K562 (cell line): ENCODE data around the gene MPND. TPM values are rescaled to one million over a fixed set of nuclear protein-coding genes. Genes with fewer than 3 reads are reported as not detected.

Experiments used
- ELF2 ChIP-seq: fragments of 250-450 bp; sonication (Bioruptor Pico); IDR thresholded peaks from 2 replicates; pipeline ENCODE4 v1.5.0; 2021; ENCODE audit warnings: mild to moderate bottlenecking
- MTA3 ChIP-seq: fragments of 450-650 bp; formaldehyde crosslinking; IDR thresholded peaks from 2 replicates; pipeline ENCODE4 v1.6.1; 2017; ENCODE audit warnings: mild to moderate bottlenecking, borderline replicate concordance
- RCOR1 ChIP-seq, 2 experiments: IDR thresholded peaks; 2 replicates each; pipeline ENCODE4 v1.6.1; 2012; ENCODE audit warnings: low read depth in 2 of 2, low read length in 2 of 2, borderline replicate concordance in 1 of 2, improper control_type of control experiment in 1 of 2
- SMAD4 ChIP-seq: fragments of 250-450 bp; sonication (Bioruptor Pico); conservative IDR thresholded peaks from 2 replicates; pipeline ENCODE4 v1.8.0; 2021; ENCODE audit warnings: inconsistent platforms, mild to moderate bottlenecking, moderate library complexity
- TEAD4 ChIP-seq, 2 experiments: sonication (generic) in 1 of 2; formaldehyde crosslinking in 1 of 2; IDR thresholded peaks; 2 replicates each; pipeline versions ENCODE4 v1.6.1 to v1.8.0; 2012 to 2022; ENCODE audit warnings: borderline replicate concordance in 1 of 2, inconsistent platforms in 1 of 2, low read length in 1 of 2, mild to moderate bottlenecking in 1 of 2, missing genetic modification reagents in 1 of 2
- polyA plus RNA-seq, 8 experiments: library from polyadenylated mRNA; depleted of rRNA in 4 of 8; stranded (reverse) in 5 of 8; unstranded in 3 of 8; fragments of >200 nt; fragmentation: Nextera tagmentation in 2 of 8; fragmentation: Illumina TruSeq in 1 of 8; extraction: Ambion mirVana in 2 of 8; extraction: Trizol in 1 of 8; gene quantifications; 2 replicates each; pipeline versions ENCODE4 v1.2.1 to v1.2.3, GENCODE V29; 2011 to 2014; ENCODE audit warnings: inconsistent platforms in 1 of 8, missing spikeins in 1 of 8
- total RNA-seq, 7 experiments: library from RNA; depleted of rRNA in 6 of 7; stranded (reverse); fragments of >200 nt in 6 of 7; fragmentation: Illumina TruSeq in 2 of 7; extraction: Trizol in 2 of 7; gene quantifications; 2 replicates each; pipeline versions ENCODE4 v1.2.1 to v1.2.3, GENCODE V29; 2011 to 2021; ENCODE audit warnings: low replicate concordance in 1 of 7
- TF ChIP-seq, protein P1 (sequence below), 3 experiments: fragments of 200-800 bp in 1 of 3; fragments of 250-450 bp in 1 of 3; fragments of 450-650 bp in 1 of 3; sonication (Bioruptor Pico) in 1 of 3; sonication (Bioruptor generic) in 1 of 3; formaldehyde crosslinking in 1 of 3; IDR thresholded peaks; 2 replicates each; pipeline versions ENCODE4 v1.6.1 to v1.8.0; 2016 to 2022; ENCODE audit warnings: mild to moderate bottlenecking in 2 of 3, missing genetic modification characterization in 2 of 3, missing compliant biosample characterization in 1 of 3, moderate library complexity in 1 of 3
- TF ChIP-seq, protein P2 (sequence below): fragments of 250-450 bp; sonication (Bioruptor Pico); IDR thresholded peaks from 2 replicates; pipeline ENCODE4 v1.5.0; 2021
- TF ChIP-seq, protein P3 (sequence below): fragments of 450-650 bp; IDR thresholded peaks from 2 replicates; pipeline ENCODE4 v1.6.1; 2016; ENCODE audit warnings: mild to moderate bottlenecking, moderate library complexity

MPND gene
- total and polyA plus RNA-seq, 9 of the 15 experiments (the other 6 are each of a cell fraction or from before 2014, with no cell fraction given), result 0.25 to 14.0 (median 3.9) TPM

DNA sequence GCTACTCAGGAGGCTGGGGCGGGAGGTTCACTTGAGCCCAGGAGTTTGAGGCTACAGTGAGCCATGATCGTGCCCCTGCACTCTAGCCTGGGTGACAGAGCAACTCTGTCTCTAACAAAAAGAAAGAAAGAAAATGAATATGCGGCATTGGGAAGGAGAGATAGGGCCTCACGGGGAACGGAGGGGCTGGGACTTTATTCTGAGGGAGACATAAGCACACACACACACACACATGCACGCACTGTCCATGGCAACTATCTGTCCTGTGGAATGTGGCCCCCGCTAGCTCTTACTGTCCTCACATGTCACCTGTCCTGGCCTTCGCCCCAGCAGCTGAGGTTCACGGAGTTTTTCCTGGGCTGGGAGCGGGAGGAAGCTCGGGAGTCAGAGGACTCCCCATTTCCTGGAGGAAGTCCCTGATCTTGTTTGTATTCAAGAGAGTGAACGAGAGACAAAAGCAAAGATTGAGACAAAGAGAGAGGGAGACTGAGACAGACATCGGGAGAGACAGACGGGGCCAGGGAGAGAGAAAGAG, 5.4 kb upstream of the MPND start (continued):
- TF ChIP-seq, protein P1, sequence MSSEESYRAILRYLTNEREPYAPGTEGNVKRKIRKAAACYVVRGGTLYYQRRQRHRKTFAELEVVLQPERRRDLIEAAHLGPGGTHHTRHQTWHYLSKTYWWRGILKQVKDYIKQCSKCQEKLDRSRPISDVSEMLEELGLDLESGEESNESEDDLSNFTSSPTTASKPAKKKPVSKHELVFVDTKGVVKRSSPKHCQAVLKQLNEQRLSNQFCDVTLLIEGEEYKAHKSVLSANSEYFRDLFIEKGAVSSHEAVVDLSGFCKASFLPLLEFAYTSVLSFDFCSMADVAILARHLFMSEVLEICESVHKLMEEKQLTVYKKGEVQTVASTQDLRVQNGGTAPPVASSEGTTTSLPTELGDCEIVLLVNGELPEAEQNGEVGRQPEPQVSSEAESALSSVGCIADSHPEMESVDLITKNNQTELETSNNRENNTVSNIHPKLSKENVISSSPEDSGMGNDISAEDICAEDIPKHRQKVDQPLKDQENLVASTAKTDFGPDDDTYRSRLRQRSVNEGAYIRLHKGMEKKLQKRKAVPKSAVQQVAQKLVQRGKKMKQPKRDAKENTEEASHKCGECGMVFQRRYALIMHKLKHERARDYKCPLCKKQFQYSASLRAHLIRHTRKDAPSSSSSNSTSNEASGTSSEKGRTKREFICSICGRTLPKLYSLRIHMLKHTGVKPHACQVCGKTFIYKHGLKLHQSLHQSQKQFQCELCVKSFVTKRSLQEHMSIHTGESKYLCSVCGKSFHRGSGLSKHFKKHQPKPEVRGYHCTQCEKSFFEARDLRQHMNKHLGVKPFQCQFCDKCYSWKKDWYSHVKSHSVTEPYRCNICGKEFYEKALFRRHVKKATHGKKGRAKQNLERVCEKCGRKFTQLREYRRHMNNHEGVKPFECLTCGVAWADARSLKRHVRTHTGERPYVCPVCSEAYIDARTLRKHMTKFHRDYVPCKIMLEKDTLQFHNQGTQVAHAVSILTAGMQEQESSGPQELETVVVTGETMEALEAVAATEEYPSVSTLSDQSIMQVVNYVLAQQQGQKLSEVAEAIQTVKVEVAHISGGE (CRISPR knock-in tag; IDR thresholded peaks at IDR 0.05), result 0 out of 6 replicates have a peak, but pooled peaks of 1 of the 3 experiments have one; percentile 22
- peak; percentile 35; the same call in 1 of the 2 replicates for TF ChIP-seq SMAD4
- TF ChIP-seq RCOR1 (IDR thresholded peaks at IDR 0.05; ENCODE audit: borderline replicate concordance in 1 of 2, low read depth in 2 of 2, low read length in 2 of 2), result peak in 1 of 2 experiments; percentile 71; a peak in 1 of 4 replicates
- TF ChIP-seq, protein P2, sequence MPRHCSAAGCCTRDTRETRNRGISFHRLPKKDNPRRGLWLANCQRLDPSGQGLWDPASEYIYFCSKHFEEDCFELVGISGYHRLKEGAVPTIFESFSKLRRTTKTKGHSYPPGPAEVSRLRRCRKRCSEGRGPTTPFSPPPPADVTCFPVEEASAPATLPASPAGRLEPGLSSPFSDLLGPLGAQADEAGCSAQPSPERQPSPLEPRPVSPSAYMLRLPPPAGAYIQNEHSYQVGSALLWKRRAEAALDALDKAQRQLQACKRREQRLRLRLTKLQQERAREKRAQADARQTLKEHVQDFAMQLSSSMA (CRISPR knock-in tag), result no peak
- peak; percentile 58; the same call in 1 of the 2 replicates for TF ChIP-seq TEAD4 (IDR thresholded peaks at IDR 0.05; ENCODE audit: low read length)
- no peak for TF ChIP-seq TEAD4 (CRISPR knock-in tag; IDR thresholded peaks at IDR 0.05; ENCODE audit: borderline replicate concordance)
- TF ChIP-seq, protein P3, sequence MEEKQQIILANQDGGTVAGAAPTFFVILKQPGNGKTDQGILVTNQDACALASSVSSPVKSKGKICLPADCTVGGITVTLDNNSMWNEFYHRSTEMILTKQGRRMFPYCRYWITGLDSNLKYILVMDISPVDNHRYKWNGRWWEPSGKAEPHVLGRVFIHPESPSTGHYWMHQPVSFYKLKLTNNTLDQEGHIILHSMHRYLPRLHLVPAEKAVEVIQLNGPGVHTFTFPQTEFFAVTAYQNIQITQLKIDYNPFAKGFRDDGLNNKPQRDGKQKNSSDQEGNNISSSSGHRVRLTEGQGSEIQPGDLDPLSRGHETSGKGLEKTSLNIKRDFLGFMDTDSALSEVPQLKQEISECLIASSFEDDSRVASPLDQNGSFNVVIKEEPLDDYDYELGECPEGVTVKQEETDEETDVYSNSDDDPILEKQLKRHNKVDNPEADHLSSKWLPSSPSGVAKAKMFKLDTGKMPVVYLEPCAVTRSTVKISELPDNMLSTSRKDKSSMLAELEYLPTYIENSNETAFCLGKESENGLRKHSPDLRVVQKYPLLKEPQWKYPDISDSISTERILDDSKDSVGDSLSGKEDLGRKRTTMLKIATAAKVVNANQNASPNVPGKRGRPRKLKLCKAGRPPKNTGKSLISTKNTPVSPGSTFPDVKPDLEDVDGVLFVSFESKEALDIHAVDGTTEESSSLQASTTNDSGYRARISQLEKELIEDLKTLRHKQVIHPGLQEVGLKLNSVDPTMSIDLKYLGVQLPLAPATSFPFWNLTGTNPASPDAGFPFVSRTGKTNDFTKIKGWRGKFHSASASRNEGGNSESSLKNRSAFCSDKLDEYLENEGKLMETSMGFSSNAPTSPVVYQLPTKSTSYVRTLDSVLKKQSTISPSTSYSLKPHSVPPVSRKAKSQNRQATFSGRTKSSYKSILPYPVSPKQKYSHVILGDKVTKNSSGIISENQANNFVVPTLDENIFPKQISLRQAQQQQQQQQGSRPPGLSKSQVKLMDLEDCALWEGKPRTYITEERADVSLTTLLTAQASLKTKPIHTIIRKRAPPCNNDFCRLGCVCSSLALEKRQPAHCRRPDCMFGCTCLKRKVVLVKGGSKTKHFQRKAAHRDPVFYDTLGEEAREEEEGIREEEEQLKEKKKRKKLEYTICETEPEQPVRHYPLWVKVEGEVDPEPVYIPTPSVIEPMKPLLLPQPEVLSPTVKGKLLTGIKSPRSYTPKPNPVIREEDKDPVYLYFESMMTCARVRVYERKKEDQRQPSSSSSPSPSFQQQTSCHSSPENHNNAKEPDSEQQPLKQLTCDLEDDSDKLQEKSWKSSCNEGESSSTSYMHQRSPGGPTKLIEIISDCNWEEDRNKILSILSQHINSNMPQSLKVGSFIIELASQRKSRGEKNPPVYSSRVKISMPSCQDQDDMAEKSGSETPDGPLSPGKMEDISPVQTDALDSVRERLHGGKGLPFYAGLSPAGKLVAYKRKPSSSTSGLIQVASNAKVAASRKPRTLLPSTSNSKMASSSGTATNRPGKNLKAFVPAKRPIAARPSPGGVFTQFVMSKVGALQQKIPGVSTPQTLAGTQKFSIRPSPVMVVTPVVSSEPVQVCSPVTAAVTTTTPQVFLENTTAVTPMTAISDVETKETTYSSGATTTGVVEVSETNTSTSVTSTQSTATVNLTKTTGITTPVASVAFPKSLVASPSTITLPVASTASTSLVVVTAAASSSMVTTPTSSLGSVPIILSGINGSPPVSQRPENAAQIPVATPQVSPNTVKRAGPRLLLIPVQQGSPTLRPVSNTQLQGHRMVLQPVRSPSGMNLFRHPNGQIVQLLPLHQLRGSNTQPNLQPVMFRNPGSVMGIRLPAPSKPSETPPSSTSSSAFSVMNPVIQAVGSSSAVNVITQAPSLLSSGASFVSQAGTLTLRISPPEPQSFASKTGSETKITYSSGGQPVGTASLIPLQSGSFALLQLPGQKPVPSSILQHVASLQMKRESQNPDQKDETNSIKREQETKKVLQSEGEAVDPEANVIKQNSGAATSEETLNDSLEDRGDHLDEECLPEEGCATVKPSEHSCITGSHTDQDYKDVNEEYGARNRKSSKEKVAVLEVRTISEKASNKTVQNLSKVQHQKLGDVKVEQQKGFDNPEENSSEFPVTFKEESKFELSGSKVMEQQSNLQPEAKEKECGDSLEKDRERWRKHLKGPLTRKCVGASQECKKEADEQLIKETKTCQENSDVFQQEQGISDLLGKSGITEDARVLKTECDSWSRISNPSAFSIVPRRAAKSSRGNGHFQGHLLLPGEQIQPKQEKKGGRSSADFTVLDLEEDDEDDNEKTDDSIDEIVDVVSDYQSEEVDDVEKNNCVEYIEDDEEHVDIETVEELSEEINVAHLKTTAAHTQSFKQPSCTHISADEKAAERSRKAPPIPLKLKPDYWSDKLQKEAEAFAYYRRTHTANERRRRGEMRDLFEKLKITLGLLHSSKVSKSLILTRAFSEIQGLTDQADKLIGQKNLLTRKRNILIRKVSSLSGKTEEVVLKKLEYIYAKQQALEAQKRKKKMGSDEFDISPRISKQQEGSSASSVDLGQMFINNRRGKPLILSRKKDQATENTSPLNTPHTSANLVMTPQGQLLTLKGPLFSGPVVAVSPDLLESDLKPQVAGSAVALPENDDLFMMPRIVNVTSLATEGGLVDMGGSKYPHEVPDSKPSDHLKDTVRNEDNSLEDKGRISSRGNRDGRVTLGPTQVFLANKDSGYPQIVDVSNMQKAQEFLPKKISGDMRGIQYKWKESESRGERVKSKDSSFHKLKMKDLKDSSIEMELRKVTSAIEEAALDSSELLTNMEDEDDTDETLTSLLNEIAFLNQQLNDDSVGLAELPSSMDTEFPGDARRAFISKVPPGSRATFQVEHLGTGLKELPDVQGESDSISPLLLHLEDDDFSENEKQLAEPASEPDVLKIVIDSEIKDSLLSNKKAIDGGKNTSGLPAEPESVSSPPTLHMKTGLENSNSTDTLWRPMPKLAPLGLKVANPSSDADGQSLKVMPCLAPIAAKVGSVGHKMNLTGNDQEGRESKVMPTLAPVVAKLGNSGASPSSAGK, result peak; percentile 54
- TF ChIP-seq ELF2, result no peak
- peak; percentile 41; the same call in 1 of the 2 replicates for TF ChIP-seq MTA3
